ENCODE data around the gene PLA2G1B.

DNA sequence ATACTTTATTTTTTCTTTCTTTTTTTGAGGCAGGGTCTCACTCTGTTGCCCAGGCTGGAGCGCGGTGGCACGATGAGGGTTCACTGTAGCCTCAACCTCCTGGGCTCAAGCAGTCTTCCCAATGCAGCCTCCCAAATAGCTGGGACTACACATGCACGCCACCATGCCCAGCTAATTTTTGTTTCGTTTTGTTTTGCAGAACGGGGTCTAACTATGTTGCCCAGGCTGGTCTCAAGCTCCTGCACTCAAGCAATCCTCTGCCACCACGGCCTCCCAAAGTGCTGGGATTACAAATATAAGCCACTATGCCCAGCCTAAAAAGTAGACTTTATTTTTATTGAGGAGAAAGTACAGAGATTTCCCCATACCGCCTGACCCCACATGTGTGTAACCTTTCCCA is 46.1 kb upstream of the PLA2G1B start:
- TF ChIP-seq, protein P1, sequence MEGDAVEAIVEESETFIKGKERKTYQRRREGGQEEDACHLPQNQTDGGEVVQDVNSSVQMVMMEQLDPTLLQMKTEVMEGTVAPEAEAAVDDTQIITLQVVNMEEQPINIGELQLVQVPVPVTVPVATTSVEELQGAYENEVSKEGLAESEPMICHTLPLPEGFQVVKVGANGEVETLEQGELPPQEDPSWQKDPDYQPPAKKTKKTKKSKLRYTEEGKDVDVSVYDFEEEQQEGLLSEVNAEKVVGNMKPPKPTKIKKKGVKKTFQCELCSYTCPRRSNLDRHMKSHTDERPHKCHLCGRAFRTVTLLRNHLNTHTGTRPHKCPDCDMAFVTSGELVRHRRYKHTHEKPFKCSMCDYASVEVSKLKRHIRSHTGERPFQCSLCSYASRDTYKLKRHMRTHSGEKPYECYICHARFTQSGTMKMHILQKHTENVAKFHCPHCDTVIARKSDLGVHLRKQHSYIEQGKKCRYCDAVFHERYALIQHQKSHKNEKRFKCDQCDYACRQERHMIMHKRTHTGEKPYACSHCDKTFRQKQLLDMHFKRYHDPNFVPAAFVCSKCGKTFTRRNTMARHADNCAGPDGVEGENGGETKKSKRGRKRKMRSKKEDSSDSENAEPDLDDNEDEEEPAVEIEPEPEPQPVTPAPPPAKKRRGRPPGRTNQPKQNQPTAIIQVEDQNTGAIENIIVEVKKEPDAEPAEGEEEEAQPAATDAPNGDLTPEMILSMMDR (IDR thresholded peaks at IDR 0.05; ENCODE audit: low read depth, low read length, missing input control): no peak
- TF ChIP-seq YY1 (IDR thresholded peaks at IDR 0.05): no peak
